ENCODE results near the gene IGFLR1.

DNA sequence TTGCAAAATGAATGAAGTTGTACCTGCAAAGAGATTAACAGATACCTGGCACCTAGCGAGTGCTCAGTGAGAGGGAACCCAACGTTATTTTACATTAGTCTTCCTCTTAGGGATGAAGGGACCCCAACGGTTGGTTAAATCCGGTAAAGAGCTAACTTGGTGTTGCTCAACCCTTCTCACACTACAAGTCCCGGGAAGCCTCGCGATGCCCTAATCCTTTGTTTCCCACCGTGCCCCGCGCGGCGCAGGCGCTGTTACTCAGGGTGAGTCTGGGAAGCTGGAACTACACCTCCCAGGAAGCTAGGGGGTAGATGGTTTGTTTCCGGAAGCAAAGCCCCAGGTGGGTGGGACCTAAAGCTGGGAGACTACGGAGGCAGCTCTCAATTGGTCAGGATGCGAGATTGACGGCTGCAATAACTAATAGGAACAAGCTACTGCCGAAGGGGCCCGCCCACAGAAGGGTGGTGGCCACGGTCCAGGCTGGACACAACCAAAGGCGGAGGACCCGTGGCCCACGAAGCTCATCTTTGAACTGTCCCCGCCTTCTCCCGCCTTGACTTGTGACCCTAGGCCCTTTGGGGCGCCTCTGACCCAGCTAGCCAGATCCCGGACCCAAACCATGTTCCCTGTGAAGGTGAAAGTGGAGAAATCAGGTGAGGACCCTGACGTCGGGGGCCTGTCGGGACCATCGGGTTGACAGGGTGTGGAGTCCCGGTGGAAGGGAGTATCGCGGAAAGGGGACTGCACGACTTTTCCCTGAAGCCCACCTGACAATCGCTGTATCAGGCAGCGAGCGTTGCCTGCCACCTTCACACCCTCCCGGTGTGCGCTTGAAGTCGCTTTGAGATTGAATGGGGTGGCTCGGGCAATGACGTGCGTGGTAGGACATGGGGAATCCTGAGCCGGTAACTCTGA lies 6.1 kb upstream of the IGFLR1 start, which contains the start of gene LIN37:
- TF ChIP-seq CTCF (IDR thresholded peaks at IDR 0.05) (peak in 6 of 12 donors; percentile 13 to 54 (median 20)), POLR2A (IDR thresholded peaks at IDR 0.05) (peak; percentile 94 to 98)
